ENCODE results near the gene CHKB. TPM values are rescaled to one million over a fixed set of nuclear protein-coding genes. Genes with fewer than 3 reads are reported as not detected.

The CHKB gene
- total and polyA plus RNA-seq, 2 of the 4 experiments (the other 2 are of a cell fraction): 8.1 to 36.9 TPM

DNA sequence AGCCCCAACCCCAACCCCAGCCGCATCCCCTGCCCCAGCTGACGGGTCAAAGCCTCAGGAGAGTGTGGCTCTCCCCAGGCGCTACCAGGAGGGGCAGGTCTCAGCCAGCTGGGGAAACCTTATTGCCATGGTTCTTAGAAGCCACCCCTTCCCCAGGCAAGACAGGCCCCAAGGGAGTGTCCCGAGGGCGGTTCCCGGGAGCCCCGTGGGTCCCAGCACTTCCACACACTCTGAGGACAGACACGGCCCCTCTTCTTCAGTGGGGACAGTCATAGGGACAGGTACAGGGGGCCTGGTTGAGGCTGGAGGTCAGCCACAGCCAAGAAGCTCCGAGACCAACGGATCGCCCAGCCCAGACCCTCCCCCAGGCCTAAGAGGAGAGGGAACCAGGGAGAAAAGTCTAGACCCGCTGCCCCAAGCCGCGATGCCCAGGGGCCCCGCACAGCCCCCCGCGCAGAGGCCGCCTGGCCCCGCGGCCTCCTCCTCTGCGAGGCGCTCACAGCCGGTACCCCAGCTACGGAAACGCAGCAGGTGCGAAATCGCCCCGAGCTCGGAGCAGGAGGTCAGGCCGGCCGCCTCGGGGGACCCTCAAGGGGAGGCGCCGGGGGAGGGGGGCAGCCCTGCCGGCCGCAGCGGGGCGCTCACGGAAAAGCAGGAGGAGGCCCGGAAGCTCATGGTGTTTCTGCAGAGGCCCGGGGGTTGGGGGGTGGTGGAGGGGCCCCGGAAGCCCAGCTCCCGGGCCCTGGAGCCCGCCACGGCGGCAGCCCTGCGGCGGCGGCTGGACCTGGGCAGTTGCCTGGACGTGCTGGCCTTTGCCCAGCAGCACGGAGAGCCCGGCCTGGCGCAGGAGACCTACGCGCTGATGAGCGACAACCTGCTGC is 34.4 kb downstream of the CHKB start:
- Histone ChIP-seq H2AFZ (replicated peaks; ENCODE audit: low read length, poor library complexity) (peak overlapping the region; percentile 14), H2BK5ac (ENCODE audit: low read depth, low read length, poor library complexity, severe bottlenecking) (no peak overlapping the region), H2AK9ac (replicated peaks; ENCODE audit: low read depth, low read length, poor library complexity) (no peak overlapping the region), H2BK15ac (ENCODE audit: low read depth, low read length) (no peak overlapping the region), H3K27ac (ENCODE audit: insufficient read depth, low read length) (no peak overlapping the region), H3K9ac (ENCODE audit: low read depth, low read length) (no peak overlapping the region), H4K20me1 (ENCODE audit: insufficient read depth, low read length) (no peaks in the 10 kb centered on the region), H3K18ac (ENCODE audit: low read depth, low read length) (no peak overlapping the region), H3K79me1 (ENCODE audit: low read depth in 1 of 2, low read length in 2 of 2) (no peaks in the 10 kb centered on the region), H4K8ac (ENCODE audit: low read depth in 2 of 2, low read length in 2 of 2) (no peak overlapping the region), H3K4me3 (ENCODE audit: insufficient read depth, low read depth, low read length) (no peak overlapping the region), H3K14ac (replicated peaks; ENCODE audit: low read depth, low read length) (no peak overlapping the region), H3K36me3 (ENCODE audit: control insufficient read depth, insufficient read depth, low read length) (no peaks in the 10 kb centered on the region), H2BK20ac (ENCODE audit: low read depth, low read length) (no peak overlapping the region), H4K91ac (ENCODE audit: insufficient read depth, low read depth, low read length) (no peak overlapping the region), H3K4ac (ENCODE audit: low read depth, low read length) (no peak overlapping the region), H2AK5ac (ENCODE audit: low read depth, low read length) (no peak overlapping the region), H3K23ac (ENCODE audit: low read depth, low read length) (no peak overlapping the region), H3K9me1 (ENCODE audit: insufficient read depth, low read length) (no peaks in the 10 kb centered on the region), H3K9me3 (ENCODE audit: control insufficient read depth, insufficient read depth, low read length) (no peaks in the 10 kb centered on the region), H3K27me3 (ENCODE audit: control insufficient read depth, insufficient read depth, low read length) (peaks cover 76% of the 10 kb centered on the region), H3K4me1 (ENCODE audit: control insufficient read depth, insufficient read depth, low read length) (no peaks in the 10 kb centered on the region; the same call in 1 of the 2 replicates), H4K5ac (ENCODE audit: low read depth, low read length) (no peak overlapping the region), H3K4me2 (ENCODE audit: low read depth, low read length) (no peak overlapping the region), H2BK120ac (ENCODE audit: low read depth, low read length) (no peak overlapping the region), H3K56ac (ENCODE audit: extremely low read depth, insufficient read depth, low read length) (no peak overlapping the region)
- ATAC-seq (ENCODE audit: low read depth) (no peak), DNase-seq (no peak)
- in situ Hi-C loops (cut with MboI; ENCODE audit: low sequenced_read_pairs): no loop called here
- WGBS, 2 experiments (ENCODE audit: extremely low coverage in 2 of 2, insufficient read length in 1 of 2): 16% methylated on average over 11 of the region's 56 CpGs; no CpG with 5 or more reads in 1 of the 2 experiments
- ChIA-PET POLR2A (ENCODE audit: unreplicated experiment) (no interaction called here), CTCF (interaction anchor here (0.9 kb wide), 1 partner anchor 23 kb away, joined by 3 read pairs; the partner anchor contains the start of gene SCO2)
- dilution Hi-C loops (cut with HindIII; ENCODE audit: low sequenced_read_pairs, unreplicated experiment): no loop called here
- intact Hi-C loops (cut with micrococcal nuclease): no loop called here
- no TSS peak for BruUV-seq (replicated peaks)
- no peak for TF ChIP-seq NFE2L2 (IDR thresholded peaks at IDR 0.05; ENCODE audit: low read depth, low read length)
- TF ChIP-seq FOS (IDR thresholded peaks at IDR 0.05; ENCODE audit: low read depth, low read length): no peak
- TF ChIP-seq BHLHE40 (IDR thresholded peaks at IDR 0.05; ENCODE audit: low read depth, low read length): no peak
- no peak for TF ChIP-seq ELK1 (IDR thresholded peaks at IDR 0.05; ENCODE audit: borderline replicate concordance, low read depth, low read length)
- TF ChIP-seq CTCF (conservative IDR thresholded peaks at IDR 0.05; ENCODE audit: low read depth, low read length): no peak
- TF ChIP-seq CEBPB (IDR thresholded peaks at IDR 0.05; ENCODE audit: low read depth, low read length): no peak
- TF ChIP-seq MXI1 (IDR thresholded peaks at IDR 0.05; ENCODE audit: borderline replicate concordance, low read depth, low read length): no peak
- TF ChIP-seq RFX5 (IDR thresholded peaks at IDR 0.05; ENCODE audit: low read depth, low read length): no peak
- no peak for TF ChIP-seq USF2 (IDR thresholded peaks at IDR 0.05; ENCODE audit: low read depth, low read length)
- TF ChIP-seq MAZ (IDR thresholded peaks at IDR 0.05; ENCODE audit: borderline replicate concordance, low read depth, low read length): no peak
- TF ChIP-seq POLR2A (IDR thresholded peaks at IDR 0.05; ENCODE audit: low read depth, low read length): no peak
- no peak for TF ChIP-seq RAD21 (IDR thresholded peaks at IDR 0.05; ENCODE audit: low read length)
- no peak for TF ChIP-seq RCOR1 (IDR thresholded peaks at IDR 0.05; ENCODE audit: insufficient replicate concordance, low read length)
- TF ChIP-seq MAFK (IDR thresholded peaks at IDR 0.05; ENCODE audit: low read depth, low read length): no peak
- no peak for TF ChIP-seq CHD1 (IDR thresholded peaks at IDR 0.05; ENCODE audit: low read depth, low read length)
